IMR-90 (cell line): Measurements from ENCODE around the gene PSMC3. TPM values are rescaled to one million over a fixed set of nuclear protein-coding genes. Genes with fewer than 3 reads are reported as not detected.

Experiments used
- ATAC-seq: fragments of 200-7000 bp; cut with Tn5 transposase; 2 replicates; pipeline ENCODE4 v1.9.1; 2020; ENCODE audit warnings: low read depth, mild to moderate bottlenecking, moderate library complexity
- BruUV-seq: library from RNA; stranded (reverse); fragments of 400-500 nt; replicated peaks from 2 replicates; lab custom pipeline; 2021; lab: Mats Ljungman, UMichigan
- CTCF ChIA-PET: fragments of 300-600 bp; formaldehyde crosslinking; extraction: SDS; loops from one replicate; lab custom pipeline; 2021; ENCODE audit warnings: antibody characterized with exemption; lab: Yijun Ruan, JAX
- POLR2A ChIA-PET: fragments of 300-600 bp; sonication (Branson Sonifier 250); formaldehyde crosslinking; loops from one replicate; lab custom pipeline; 2022; ENCODE audit warnings: antibody characterized with exemption; ENCODE audit not compliant: unreplicated experiment; lab: Charles Lee
- DNase-seq: peaks from one replicate; pipeline ENCODE4 v3.0.0; 2013
- H2AFZ ChIP-seq: replicated peaks from 2 replicates; pipeline ENCODE3; 2013; ENCODE audit warnings: low read length, mild to moderate bottlenecking; ENCODE audit not compliant: poor library complexity
- H2AK5ac ChIP-seq: 2 replicates; pipeline ENCODE4 v1.6.1; 2013; ENCODE audit warnings: low read depth, low read length, inconsistent platforms
- H2AK9ac ChIP-seq: replicated peaks from 2 replicates; pipeline ENCODE3; 2013; ENCODE audit warnings: mild to moderate bottlenecking, low read depth, low read length, moderate library complexity; ENCODE audit not compliant: poor library complexity
- H2BK120ac ChIP-seq: 2 replicates; pipeline ENCODE4 v1.6.1; 2013; ENCODE audit warnings: low read depth, low read length, inconsistent platforms
- H2BK15ac ChIP-seq: 3 replicates; pipeline ENCODE4 v1.6.1; 2013; ENCODE audit warnings: low read depth, low read length, inconsistent platforms
- H2BK20ac ChIP-seq: 2 replicates; pipeline ENCODE4 v1.6.1; 2013; ENCODE audit warnings: low read depth, mild to moderate bottlenecking, inconsistent platforms, low read length, moderate library complexity
- H2BK5ac ChIP-seq: 2 replicates; pipeline ENCODE4 v1.6.1; 2013; ENCODE audit warnings: mild to moderate bottlenecking, low read depth, low read length, inconsistent platforms; ENCODE audit not compliant: poor library complexity, severe bottlenecking
- H3K14ac ChIP-seq: replicated peaks from 2 replicates; pipeline ENCODE4 v1.6.1; 2013; ENCODE audit warnings: low read depth, low read length, inconsistent platforms
- H3K18ac ChIP-seq: 2 replicates; pipeline ENCODE4 v1.6.1; 2013; ENCODE audit warnings: low read depth, low read length, control low read depth
- H3K23ac ChIP-seq: 2 replicates; pipeline ENCODE4 v1.6.1; 2013; ENCODE audit warnings: low read depth, low read length, inconsistent platforms
- H3K27ac ChIP-seq: 2 replicates; pipeline ENCODE4 v1.5.1; 2013; ENCODE audit warnings: mild to moderate bottlenecking, control low read depth, low read length; ENCODE audit not compliant: insufficient read depth
- H3K27me3 ChIP-seq: 2 replicates; pipeline ENCODE4 v1.6.1; 2013; ENCODE audit warnings: low read length; ENCODE audit not compliant: control insufficient read depth, insufficient read depth
- H3K36me3 ChIP-seq: 2 replicates; pipeline ENCODE4 v1.6.1; 2013; ENCODE audit warnings: low read length, mixed read lengths; ENCODE audit not compliant: control insufficient read depth, insufficient read depth
- H3K4ac ChIP-seq: 2 replicates; pipeline ENCODE4 v1.6.1; 2013; ENCODE audit warnings: low read depth, low read length, inconsistent platforms
- H3K4me1 ChIP-seq: 2 replicates; pipeline ENCODE4 v1.6.1; 2013; ENCODE audit warnings: low read length, mixed read lengths; ENCODE audit not compliant: control insufficient read depth, insufficient read depth
- H3K4me2 ChIP-seq: 2 replicates; pipeline ENCODE4 v1.6.1; 2013; ENCODE audit warnings: low read depth, mild to moderate bottlenecking, control low read depth, low read length, moderate library complexity
- H3K4me3 ChIP-seq: 2 replicates; pipeline ENCODE4 v1.5.1; 2013; ENCODE audit warnings: low read depth, mild to moderate bottlenecking, control low read depth, low read length, moderate library complexity; ENCODE audit not compliant: insufficient read depth
- H3K56ac ChIP-seq: 2 replicates; pipeline ENCODE4 v1.6.1; 2013; ENCODE audit warnings: low read length, inconsistent platforms; ENCODE audit not compliant: insufficient read depth; ENCODE audit errors: extremely low read depth
- H3K79me1 ChIP-seq, 2 experiments: 2 replicates each; pipeline ENCODE4 v1.6.1; 2013; ENCODE audit warnings: low read length in 2 of 2, inconsistent platforms in 1 of 2, low read depth in 1 of 2
- H3K9ac ChIP-seq: 2 replicates; pipeline ENCODE4 v1.6.1; 2013; ENCODE audit warnings: low read depth, low read length, control low read depth
- H3K9me1 ChIP-seq: 2 replicates; pipeline ENCODE4 v1.6.1; 2013; ENCODE audit warnings: low read length, inconsistent platforms; ENCODE audit not compliant: insufficient read depth
- H3K9me3 ChIP-seq: 2 replicates; pipeline ENCODE4 v1.6.1; 2013; ENCODE audit warnings: low read length; ENCODE audit not compliant: control insufficient read depth, insufficient read depth
- H4K20me1 ChIP-seq: 2 replicates; pipeline ENCODE4 v1.6.1; 2013; ENCODE audit warnings: low read length, inconsistent platforms; ENCODE audit not compliant: insufficient read depth
- H4K5ac ChIP-seq: 2 replicates; pipeline ENCODE4 v1.6.1; 2013; ENCODE audit warnings: mild to moderate bottlenecking, low read depth, low read length, control low read depth
- H4K8ac ChIP-seq, 2 experiments: 2 replicates each; pipeline ENCODE4 v1.6.1; 2013; ENCODE audit warnings: low read depth in 2 of 2, low read length in 2 of 2, control low read depth in 1 of 2, inconsistent platforms in 1 of 2
- H4K91ac ChIP-seq: 2 replicates; pipeline ENCODE4 v1.6.1; 2013; ENCODE audit warnings: low read depth, low read length, inconsistent platforms; ENCODE audit not compliant: insufficient read depth
- CHD1 ChIP-seq: IDR thresholded peaks from 2 replicates; pipeline ENCODE4 v1.6.1; 2012; ENCODE audit warnings: low read depth, low read length, improper control_type of control experiment
- MXI1 ChIP-seq: IDR thresholded peaks from 2 replicates; pipeline ENCODE4 v1.6.1; 2012; ENCODE audit warnings: low read depth, mild to moderate bottlenecking, low read length, moderate library complexity, borderline replicate concordance
- NFE2L2 ChIP-seq: fragments of 150-350 bp; IDR thresholded peaks from 2 replicates; pipeline ENCODE4 v1.6.1; 2016; ENCODE audit warnings: low read depth, mild to moderate bottlenecking, low read length
- RCOR1 ChIP-seq: IDR thresholded peaks from 2 replicates; pipeline ENCODE4 v1.6.1; 2012; ENCODE audit warnings: mild to moderate bottlenecking, low read length, improper control_type of control experiment; ENCODE audit not compliant: insufficient replicate concordance
- WGBS, 2 experiments: methylation state at CpG; one replicate each; pipeline versions ENCODE4 v1.1.5 to v1.1.7; 2013; ENCODE audit warnings: missing lambda C conversion rate in 2 of 2; ENCODE audit not compliant: insufficient read length in 1 of 2; ENCODE audit errors: extremely low coverage in 2 of 2; 5-methylcytosine and 5-hydroxymethylcytosine counted together
- dilution Hi-C: fragments of 300-500 bp; cut with HindIII; formaldehyde crosslinking; loops from one replicate; pipeline ENCODE4 v1.14.3; 2018; ENCODE audit warnings: low sequenced_read_pairs; ENCODE audit not compliant: unreplicated experiment
- in situ Hi-C: fragments of 300-500 bp; cut with MboI; formaldehyde crosslinking; loops from 3 replicates; pipeline ENCODE4 v1.14.3; 2019; ENCODE audit warnings: low sequenced_read_pairs, inconsistent platforms, mixed read lengths
- intact Hi-C: fragments of 100-400 bp; cut with micrococcal nuclease; formaldehyde crosslinking; loops from 2 replicates; pipeline ENCODE4 v1.10.0; 2022
- polyA plus RNA-seq, 3 experiments: library from polyadenylated mRNA; depleted of rRNA; stranded (reverse); fragments of >200 nt; gene quantifications; 2 replicates each; pipeline ENCODE4 v1.2.3, GENCODE V29; 2012; ENCODE audit warnings: low replicate concordance in 1 of 3
- total RNA-seq: library from RNA; depleted of rRNA; stranded (reverse); fragments of >200 nt; gene quantifications from 2 replicates; pipeline ENCODE4 v1.2.3, GENCODE V29; 2012

PSMC3 gene
- total and polyA plus RNA-seq, 2 of the 4 experiments (the other 2 are of a cell fraction), result 238 to 253 TPM

GRCh38 chr11:47374720-47375019, 51.6 kb downstream of the PSMC3 start:
- no peak overlapping the region for H3K18ac ChIP-seq
- ChIA-PET POLR2A (no interaction called here), CTCF (interaction anchor here (0.6 to 1.9 kb wide), 8 partner anchors 12 to 243 kb away, joined by 3 to 6 read pairs (median 4); no protein-coding TSS in a partner anchor)
- no TSS peak for BruUV-seq
- ATAC-seq (no peak), DNase-seq (no peak)
- H3K4me3 ChIP-seq, result no peak overlapping the region
- no CpG with 5 or more reads among the region's 5 CpGs for WGBS, 2 experiments
- H3K9me3 ChIP-seq, result no peaks in the 10 kb centered on the region
- H4K8ac ChIP-seq, result no peak overlapping the region
- intact Hi-C loops (loop anchor here (1.0 kb wide), 3 partner anchors 34 to 243 kb away; partner anchors contain the start of gene SLC39A13), dilution Hi-C loops (no loop called here), in situ Hi-C loops (loop anchor here (25.0 kb wide), 1 partner anchor 487 kb away; no protein-coding TSS in a partner anchor)
- H3K4ac ChIP-seq, result no peak overlapping the region; the same call in 1 of the 2 replicates
- no peaks in the 10 kb centered on the region; the same call in 1 of the 2 replicates for H4K20me1 ChIP-seq
- no peak overlapping the region for H2BK20ac ChIP-seq
- H3K36me3 ChIP-seq, result no peaks in the 10 kb centered on the region
- H2BK120ac ChIP-seq, result no peak overlapping the region
- H3K56ac ChIP-seq, result no peak overlapping the region
- H2AK9ac ChIP-seq, result peak overlapping the region; percentile 42
- no peak overlapping the region for H3K27ac ChIP-seq
- no peak overlapping the region for H3K9ac ChIP-seq
- peak overlapping the region; percentile 76 for H2AFZ ChIP-seq
- H3K23ac ChIP-seq, result no peak overlapping the region
- peak overlapping the region; percentile 68; the same call in 1 of the 2 replicates for H2AK5ac ChIP-seq
- no peak overlapping the region for H4K5ac ChIP-seq
- peaks cover 5% of the 10 kb centered on the region for H3K27me3 ChIP-seq
- H3K14ac ChIP-seq, result no peak overlapping the region
- peaks cover 9% of the 10 kb centered on the region for H3K9me1 ChIP-seq
- no peak for TF ChIP-seq MXI1
- TF ChIP-seq NFE2L2, result no peak
- TF ChIP-seq CHD1, result no peak
- no peak for TF ChIP-seq RCOR1
- no peak overlapping the region for H2BK15ac ChIP-seq
- no peak overlapping the region for H3K4me2 ChIP-seq
- H2BK5ac ChIP-seq, result no peak overlapping the region
- H3K4me1 ChIP-seq, result peaks cover 5% of the 10 kb centered on the region
- H3K79me1 ChIP-seq, result no peaks in the 10 kb centered on the region
- no peak overlapping the region; the same call in 1 of the 2 replicates for H4K91ac ChIP-seq
